ENCODE results near the gene NT5C2.
"Not testable (repeated sequence)": the region's sequence is repeated elsewhere in the genome, so short reads cannot be mapped to it uniquely, and the experiment has no call there.

NT5C2 gene

DNA sequence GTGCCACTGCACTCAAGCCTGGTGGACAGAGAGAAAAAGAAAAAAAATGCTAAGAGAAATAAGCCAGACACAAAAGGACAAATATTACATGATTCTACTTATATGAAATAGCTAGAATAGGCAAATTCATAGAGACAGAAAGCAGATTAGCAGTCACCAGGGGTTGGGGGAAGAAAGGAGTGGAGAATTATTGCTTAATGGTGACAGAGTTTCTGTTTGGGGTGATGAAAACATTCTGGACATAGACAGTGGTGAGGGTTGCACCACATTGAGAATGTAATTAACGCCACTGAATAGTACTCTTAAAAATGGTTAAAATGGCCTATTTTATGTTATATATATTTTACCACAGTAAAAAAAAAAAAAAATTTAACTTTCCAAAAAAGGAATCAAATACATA is 6.4 kb upstream of the NT5C2 start:
- DNase-seq (ENCODE audit: low read depth): no peak

DNA sequence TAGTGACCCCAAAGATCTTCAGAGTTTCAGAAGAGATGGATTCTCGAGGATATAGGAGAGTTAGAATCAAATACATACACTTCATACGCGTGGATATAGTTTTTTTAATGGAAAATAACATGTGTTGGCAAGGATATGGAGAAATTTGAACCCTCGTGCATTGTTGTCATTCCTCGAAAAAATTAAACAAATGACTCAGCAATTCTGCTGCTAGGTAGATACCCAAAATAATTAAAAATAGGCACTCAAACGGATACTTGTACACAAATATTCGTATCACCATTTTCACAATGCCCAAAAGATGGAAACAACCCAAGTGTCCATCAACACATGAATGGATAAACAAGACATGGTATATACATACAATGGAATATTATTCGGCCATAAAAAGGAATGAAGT is 5.6 kb upstream of the NT5C2 start:
- no peak for DNase-seq (ENCODE audit: low read depth)

DNA sequence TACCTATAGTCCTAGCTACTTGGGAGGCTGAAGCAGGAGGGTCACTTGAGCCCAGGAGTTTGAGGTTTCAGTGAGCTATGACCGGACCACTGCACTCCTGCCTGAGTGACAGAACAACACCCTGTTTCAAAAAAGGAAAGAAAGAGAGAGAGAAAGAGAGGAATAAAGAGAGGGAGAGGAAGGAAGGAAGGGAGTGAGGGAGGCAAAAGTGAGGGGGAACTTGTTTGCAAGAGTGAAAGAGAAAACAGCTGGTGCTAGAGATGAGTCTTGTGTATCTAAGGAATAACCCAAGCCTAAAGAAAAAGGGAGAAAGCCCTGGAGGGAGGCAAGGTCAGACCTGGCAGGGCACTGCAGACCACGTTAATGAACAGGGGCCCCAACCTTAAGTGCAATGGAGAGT is 4.8 kb upstream of the NT5C2 start:
- no peak for DNase-seq (ENCODE audit: low read depth)

DNA sequence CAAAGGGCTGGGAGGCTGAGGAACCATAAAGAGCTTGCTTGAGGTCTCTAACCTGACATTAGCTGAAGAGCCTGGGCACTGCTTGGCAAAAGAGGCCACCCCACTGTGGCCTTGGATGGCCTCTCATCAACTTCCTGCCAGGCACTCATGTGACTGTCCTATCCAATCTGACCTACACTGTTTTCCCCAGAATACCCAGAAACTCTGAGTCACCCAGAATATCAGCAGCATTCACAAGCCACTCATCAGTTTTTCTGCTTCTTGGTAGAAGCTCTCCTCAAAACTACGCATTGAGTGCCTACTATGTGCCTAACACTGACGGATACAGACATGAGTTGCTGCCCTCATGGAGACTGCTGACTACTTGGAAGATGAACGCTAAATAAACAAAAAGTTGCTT is 4.1 kb upstream of the NT5C2 start:
- DNase-seq (ENCODE audit: low read depth): peak; percentile 86

DNA sequence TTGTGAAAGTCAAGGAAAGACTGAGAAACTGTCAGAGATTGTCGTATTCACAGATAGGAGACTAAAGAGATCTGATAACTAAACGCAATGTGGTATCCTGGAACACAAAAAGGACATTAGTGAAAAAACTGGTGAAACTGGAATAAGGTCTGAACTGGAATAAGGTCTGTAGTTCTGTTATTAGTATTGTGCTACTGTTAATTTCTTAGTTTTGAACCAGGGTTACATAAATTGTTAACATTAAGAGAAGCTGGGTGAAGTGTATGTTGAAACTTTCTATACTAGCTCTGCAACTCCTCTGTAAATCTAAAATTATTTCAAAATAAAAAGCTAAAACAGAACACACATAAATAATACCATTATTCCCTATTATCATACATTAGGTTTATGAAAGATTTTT is 3.4 kb upstream of the NT5C2 start:
- DNase-seq (ENCODE audit: low read depth): no peak

DNA sequence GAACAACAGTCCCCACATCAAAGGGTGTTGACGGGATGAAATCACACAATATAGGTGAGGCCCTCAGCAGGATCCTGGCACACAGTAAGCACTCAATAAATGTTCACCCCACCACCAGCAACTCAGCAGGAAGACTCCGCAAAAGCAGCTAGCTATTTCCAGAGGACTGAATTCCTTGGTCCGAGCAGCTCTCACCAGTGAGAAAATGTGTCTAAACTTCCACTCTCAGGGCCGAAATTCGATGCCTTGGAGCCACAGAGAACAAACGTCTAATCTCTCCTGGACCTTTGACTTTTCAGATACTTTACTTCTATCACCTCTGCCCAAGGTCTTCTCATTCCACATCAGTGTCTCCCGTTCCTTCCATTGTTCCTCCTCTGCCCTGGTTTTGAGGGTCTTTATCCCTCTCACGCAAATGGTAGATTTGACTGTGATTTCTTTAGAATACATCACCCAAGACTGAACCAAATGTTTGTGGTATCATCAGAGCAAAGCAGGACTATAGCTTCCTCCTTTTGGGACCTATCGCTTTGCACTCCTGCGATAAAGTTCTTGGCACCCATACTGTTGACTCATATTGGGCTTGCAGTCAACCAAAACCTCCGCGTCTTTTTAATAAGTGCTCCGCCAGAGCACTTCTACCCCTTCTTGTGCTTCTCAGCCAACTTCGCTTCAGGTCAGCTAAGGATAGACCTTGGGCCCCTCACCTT is 903 bp upstream of the NT5C2 start:
- no peak for DNase-seq (ENCODE audit: low read depth)

DNA sequence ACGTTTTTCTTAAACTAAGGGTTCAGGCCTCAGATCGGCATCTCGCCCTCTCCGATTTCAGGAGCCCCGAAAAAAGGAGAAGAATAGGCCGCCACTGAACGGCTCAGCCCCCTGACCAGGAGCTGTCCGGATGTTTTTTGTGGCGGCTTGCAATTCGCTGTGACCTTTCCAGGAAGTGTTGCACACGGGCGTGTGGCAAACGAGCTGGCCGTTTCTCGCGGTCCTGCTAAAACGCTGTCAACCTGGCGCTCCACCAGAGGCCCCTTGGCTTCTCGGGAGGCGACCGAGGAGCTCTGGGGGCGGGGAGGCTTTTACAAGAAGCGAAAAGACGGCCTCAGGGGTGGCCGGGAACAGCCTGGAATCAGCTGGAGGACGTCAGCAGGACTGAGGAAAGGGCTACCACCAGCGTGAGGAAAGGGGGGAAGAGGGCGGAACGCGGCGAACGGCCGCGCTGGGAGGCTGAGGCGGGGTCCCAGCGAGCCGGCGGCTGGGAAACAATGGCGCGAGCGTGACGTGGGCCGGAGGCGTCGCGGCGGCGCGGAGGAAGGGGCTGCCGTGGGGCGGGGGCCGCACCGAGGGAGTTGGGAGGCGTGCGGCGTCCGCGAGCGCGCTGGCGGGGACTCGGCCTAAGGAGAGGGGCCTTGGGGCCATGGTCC is 493 bp downstream of the NT5C2 start:
- peak; percentile 84 for DNase-seq (ENCODE audit: low read depth)

DNA sequence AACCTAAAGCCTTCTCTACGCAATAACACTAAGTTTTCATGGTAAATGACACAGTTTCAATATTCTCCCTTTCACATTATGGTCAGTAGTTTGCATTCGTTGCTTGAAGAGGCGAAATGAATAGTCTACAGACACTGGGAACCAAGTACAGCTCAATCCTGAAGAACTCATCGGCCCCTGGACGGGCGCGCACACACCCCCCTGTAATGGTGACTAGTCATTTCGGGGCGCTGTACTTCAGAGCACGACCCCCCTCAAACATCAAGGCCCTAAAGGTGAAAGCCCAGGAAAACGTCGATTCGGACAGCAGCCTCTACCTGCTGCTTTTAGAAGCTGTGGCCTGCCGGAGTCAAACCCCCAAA is 1.0 kb downstream of the NT5C2 start:
- peak; percentile 44 for DNase-seq (ENCODE audit: low read depth)

DNA sequence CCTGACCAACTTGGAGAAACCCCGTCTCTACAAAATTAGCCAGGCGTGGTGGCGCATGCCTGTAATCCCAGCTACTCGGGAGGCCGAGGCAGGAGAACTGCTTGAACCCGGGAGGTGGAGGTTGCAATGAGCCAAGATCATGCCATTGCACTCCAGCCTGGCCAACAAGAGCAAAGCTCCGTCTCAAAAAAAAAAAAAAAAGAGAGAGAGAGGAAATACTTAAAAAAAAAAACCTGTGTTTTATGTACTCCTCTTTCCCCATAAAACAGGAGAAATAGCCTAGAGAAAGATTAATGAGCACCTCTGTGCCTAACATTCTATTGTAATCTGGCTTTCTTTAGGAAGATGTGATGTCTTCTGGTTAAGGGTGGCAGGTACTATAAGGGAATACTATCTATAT is 1.9 kb downstream of the NT5C2 start:
- not testable (repeated sequence) for DNase-seq (ENCODE audit: low read depth)

DNA sequence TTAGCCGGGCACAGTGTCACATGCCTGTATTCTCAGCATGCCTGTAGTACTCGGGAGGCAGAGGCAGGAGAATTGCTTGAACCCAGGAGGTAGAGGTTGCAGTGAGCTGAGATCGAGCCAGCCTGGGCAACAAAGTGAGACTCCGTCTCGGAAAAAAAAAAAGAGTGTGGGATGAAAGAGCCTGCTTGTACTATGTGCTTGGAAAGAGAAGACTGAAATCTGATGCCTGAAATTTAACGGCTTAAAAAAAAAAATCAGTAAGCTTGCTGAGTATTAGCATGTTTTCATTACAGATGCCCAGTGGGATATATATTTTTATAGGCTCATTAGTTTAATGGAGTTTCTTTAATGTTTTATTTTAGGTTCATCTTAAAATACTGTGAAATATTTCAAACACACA is 4.2 kb downstream of the NT5C2 start:
- no peak for DNase-seq (ENCODE audit: low read depth)

DNA sequence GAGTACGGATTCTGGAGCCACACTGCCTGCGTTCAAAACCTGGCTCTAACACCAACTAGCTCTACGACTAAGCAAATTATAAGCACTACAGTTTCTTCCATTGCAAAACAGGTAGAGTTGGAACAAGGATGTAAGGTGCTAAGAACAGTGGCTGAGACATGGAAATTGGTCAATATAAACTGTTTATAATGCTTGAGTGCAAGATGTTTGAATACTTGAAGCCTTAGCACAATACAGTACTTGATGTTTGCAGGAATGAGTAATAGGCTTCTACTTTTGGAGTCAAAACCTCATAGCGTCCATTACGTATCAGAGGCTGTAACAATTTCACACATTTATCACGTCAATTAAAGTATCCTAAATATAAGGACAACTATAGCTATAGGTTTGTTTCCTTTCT is 6.9 kb downstream of the NT5C2 start:
- DNase-seq (ENCODE audit: low read depth): no peak

DNA sequence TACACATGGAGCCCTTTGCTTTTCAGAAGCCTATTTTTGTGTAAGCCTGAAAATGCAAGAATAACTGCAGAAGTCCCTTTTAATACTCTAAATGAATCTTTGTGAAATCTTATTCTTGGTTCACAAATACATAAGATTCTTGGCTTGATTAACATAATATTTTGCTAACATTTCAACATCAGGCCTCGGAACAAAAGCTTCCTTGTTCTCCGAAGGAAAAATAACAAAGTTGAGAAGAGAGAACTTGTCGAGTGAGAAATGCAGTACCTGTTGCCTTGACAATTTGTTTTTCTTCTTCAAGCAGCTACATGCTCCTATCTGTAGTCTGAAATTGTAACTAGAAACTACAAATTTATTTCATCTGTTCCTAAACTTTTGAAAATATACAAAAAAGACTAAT is 8.5 kb downstream of the NT5C2 start:
- DNase-seq (ENCODE audit: low read depth): no peak

DNA sequence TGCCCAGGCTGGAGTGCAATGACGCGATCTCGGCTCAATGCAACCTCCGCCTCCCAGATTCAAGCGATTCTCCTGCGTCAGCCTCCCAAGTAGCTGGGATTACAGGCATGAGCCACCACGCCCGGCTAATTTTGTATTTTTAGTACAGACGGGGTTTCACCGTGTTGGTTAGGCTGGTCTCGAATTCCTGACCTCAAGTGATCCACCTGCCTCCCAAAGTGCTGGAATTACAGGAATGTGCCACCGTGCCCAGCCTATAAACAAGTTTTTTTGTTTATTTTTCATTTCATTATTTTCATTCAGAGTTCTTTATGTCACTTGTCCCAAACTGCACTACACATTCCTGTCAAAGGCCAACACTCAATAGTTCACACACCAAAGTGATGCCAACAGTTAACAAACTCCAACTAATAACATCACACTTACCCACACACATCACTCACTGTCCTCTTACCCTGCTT is 9.1 kb downstream of the NT5C2 start:
- not testable (repeated sequence) for DNase-seq (ENCODE audit: low read depth)

DNA sequence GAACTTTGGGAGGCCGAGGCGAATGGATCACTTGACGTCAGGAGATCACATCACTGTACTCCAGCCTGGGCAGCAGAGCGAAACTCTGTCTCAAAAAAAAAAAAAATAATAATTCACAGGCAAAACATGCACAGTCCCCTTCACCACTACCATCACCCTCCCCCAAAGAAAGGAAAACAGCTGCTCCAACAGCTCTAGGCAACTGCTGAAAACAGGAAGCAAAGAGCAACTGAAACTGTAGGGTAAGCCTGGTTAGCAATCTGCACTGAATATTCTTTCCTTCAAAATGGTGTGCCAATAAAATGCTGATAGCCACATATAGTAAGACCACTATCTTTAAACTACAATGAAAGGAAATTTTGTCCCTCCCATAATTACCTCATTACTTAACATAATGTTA is 11.8 kb downstream of the NT5C2 start:
- no peak for DNase-seq (ENCODE audit: low read depth)

DNA sequence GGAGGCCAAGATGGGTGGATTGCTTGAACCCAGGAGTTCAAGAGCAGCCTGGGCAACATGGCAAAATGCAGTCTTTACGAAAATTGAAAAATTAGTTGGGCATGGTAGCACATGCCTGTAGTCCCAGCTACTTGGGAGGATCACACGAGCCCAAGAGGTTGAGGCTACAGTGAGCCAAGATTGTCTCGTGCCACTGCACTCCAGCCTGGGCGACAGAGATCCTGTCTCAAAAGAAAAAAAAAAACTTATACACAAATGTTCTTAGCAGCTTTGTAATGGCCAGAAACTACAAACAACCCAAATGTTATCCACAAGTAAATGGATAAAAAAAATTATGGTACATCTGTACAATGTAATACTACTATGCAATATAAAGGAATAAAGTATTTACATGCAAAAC is 12.6 kb downstream of the NT5C2 start:
- no peak for DNase-seq (ENCODE audit: low read depth)

DNA sequence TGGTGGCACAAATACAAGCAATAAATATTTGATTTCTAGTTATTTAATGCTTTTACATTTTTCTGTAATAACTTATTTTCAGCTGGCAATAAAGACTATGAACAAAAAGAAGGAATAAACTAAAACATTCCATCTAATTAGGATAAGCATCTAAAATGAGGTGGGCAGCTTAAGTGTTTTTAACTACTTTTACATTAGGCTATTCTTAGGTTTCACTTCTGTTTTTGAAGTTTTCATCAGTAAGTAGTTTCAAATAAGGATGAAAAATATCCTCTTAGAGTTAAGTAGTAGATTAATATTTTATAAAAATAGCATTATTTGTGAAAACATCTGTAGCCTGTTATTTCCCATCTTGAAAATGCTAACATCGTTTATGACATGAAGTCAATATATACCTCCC is 15.9 kb downstream of the NT5C2 start:
- no peak for DNase-seq (ENCODE audit: low read depth)

DNA sequence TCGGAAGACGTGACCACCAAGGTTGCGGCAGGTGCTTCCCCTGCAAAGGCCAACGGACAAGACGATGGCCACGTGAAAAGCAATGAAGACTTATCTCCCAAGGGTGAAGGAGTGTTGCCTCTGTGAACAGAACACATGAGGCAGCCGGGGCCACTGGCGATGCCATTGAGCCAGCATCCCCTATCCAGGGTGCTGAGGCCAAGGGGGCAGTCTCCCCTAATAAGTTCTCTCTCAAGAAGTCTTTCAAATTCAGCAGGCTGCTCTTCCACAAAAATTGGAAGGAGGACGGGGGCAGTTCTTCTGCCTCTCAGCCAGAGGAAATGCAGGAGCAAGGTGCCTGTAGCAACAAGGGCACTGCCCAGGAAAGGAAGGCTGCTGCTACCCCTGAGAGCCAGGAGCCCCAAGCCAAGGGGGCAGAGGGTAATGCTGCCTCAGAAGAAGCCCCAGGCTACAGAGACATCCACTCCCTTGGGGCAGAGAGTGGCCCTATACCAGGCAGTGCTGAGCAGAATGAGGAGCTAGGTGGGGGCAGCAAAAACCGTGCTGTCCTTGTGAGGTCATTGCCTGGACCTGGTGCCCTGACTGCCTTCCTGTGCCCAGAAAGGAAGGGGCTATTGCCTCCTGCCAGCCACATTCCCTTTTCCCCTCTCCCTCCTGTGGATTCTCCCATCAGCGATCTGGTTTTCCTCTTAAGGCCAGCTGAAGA is 17.3 kb downstream of the NT5C2 start:
- no peak for DNase-seq (ENCODE audit: low read depth)

DNA sequence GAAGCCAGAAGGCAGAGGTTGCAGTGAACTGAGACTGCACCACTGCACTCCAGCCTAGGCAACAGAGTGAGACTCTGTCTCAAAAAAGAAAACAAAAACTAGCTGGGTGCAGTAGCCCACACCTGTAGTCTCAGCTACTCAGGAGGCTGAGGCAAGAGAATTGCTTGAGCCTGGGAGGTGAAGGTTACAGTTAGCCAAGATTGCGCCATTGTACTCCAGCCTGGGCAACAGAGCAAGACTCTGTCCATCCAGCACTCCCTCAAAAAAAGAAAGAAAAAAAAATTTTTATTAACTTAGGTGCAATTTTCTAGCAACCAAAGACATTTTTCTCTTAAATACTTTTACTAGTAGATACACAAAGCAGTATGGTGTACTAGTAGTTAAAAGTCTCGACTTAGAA is 18.7 kb downstream of the NT5C2 start:
- not testable (repeated sequence) for DNase-seq (ENCODE audit: low read depth)

DNA sequence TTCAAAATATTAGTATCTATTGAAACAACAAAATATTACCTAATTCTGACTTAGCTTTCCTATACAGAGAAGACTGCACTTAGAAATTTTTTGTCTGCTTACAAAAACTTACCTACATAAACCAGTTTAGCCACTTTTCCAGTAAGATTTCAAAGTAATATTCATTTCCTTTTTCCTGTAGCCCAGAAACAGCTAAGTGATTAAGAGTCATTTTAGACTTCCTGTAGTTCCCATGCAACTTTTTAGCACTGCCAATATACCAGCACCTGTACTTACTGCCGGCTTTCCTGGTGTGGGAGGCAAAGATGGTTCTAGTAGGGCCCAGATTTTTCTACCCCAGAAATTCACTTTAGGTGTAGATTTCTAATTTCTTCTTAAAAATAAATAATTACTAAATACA is 21.8 kb downstream of the NT5C2 start:
- peak; percentile 33 for DNase-seq (ENCODE audit: low read depth)

DNA sequence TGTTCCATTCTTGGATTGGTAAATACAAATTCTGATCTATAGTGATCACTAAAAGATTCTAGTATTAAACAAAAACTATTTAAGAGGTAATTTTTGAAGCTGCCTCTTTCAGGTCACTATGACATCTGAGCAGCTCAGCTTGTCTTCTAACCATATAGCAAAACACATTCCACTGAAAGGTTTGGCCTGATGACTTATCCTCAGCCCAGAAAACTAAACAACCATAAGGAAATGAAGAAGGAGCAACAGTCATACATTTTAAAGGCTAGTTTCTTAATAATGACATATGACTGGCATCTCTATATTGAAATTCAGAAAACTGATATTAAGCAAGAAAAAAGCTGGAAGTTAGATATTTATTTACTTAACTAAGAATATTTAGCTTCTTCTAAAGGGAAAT is 24.6 kb downstream of the NT5C2 start:
- peak; percentile 87 for DNase-seq (ENCODE audit: low read depth)

DNA sequence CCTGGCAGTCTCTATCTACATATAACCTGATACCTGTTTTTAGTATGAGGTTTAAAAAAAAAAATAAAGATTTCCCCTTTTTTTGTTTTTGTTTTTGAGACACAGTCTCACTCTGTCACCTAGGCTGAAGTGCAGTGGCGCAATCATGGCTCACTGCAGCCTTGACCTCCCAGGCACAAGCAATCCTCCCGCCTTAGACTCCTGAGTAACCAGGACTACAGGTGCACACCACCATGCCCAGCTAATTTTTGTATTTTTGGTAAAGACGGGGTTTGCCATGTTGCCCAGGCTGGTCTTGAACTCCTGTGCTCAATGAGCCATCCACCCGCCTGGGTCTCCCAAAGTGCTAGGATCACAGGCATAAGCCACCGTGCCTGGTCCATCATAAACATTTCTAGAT is 25.5 kb downstream of the NT5C2 start:
- DNase-seq (ENCODE audit: low read depth): not testable (repeated sequence)

DNA sequence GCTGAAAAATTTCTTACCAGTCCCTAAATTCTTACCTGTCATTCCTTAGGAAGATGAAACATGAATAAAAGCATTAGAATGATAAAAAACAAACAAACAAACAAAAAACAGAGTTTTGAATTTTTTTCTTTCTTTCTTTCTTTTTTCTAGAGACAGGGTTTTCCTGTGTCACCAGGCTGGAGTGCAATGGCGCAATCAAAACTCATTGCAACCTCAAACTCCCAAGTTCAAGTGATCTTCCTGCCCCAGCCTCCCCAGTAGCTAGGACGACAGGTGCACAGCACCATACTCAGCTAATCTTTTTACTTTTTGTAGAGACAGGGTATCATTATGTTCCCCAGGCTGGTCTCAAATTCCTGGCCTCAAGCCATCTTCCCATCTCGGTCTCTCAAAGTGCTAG is 26.5 kb downstream of the NT5C2 start:
- no peak for DNase-seq (ENCODE audit: low read depth)

DNA sequence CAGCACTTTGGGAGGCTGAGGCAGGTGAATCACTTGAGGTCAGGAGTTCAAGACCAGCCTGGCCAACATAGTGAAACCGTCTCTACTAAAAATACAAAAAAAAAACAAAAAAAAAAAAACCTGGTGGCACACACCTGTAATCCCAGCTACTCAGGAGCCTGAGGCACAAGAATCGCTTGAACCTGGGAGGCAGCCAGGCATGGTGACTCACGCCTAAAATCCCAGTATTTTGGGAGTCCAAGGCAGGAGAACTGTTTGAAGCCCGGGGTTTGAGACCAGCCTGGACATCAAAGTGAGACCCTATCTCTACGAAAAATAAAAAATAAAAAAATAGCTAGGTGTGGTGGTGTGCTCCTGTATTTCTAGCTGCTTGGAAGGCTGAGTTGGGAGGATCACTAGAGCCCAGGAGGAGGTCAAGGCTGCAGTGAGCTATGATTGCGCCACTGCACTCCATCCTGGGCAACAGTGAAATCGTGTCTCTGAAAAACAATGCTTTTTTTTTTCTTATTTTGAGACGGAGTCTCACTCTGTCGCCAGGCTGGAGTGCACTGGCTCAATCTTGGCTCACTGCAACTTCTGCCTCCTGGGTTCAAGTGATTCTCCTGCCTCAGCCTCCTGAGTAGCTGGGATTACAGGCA is 29.2 kb downstream of the NT5C2 start:
- not testable (repeated sequence) for DNase-seq (ENCODE audit: low read depth)
